GM18507 (cell line): ENCODE data around the gene CCDC141.
"Not testable (repeated sequence)": the region's sequence is repeated elsewhere in the genome, so short reads cannot be mapped to it uniquely, and the experiment has no call there.

Experiments
- DNase-seq: peaks from one replicate; pipeline ENCODE4 v3.0.0; 2011; ENCODE audit warnings: low read depth; ENCODE audit not compliant: insufficient read length; ENCODE audit errors: extremely low spot score
- FAIRE-seq: peaks from 2 replicates; lab custom pipeline; 2011; peaks lifted over from hg19 to GRCh38; lab: Jason Lieb, UNC

Gene CCDC141, protein sequence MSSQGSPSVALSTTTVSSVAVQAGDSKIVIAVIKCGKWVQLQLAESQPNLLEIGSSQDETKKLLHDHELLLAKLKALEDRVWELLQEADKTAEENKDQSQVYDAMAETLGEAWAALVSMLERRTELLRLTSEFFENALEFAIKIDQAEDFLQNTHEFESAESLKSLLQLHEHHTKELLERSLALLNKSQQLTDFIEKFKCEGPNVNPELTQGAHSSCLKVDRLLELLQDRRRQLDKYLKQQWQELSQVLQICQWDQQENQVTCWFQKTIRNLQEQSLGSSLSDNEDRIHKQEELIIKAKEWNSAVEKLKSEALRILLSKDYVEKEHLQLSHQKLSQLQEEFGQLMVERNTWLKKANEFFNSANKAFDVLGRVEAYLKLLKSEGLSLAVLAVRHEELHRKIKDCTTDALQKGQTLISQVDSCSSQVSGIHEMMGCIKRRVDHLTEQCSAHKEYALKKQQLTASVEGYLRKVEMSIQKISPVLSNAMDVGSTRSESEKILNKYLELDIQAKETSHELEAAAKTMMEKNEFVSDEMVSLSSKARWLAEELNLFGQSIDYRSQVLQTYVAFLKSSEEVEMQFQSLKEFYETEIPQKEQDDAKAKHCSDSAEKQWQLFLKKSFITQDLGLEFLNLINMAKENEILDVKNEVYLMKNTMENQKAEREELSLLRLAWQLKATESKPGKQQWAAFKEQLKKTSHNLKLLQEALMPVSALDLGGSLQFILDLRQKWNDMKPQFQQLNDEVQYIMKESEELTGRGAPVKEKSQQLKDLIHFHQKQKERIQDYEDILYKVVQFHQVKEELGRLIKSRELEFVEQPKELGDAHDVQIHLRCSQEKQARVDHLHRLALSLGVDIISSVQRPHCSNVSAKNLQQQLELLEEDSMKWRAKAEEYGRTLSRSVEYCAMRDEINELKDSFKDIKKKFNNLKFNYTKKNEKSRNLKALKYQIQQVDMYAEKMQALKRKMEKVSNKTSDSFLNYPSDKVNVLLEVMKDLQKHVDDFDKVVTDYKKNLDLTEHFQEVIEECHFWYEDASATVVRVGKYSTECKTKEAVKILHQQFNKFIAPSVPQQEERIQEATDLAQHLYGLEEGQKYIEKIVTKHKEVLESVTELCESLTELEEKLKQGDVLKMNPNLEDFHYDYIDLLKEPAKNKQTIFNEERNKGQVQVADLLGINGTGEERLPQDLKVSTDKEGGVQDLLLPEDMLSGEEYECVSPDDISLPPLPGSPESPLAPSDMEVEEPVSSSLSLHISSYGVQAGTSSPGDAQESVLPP (N-terminal part only)

GRCh38 chr2:179049546-179050311, at the start of gene CCDC141:
CCDC141 (minus strand) TSS chr2:179050137; CDS start chr2:179049941, 196 bp downstream.
- no peak for DNase-seq
- FAIRE-seq = peak; percentile 78

DNA sequence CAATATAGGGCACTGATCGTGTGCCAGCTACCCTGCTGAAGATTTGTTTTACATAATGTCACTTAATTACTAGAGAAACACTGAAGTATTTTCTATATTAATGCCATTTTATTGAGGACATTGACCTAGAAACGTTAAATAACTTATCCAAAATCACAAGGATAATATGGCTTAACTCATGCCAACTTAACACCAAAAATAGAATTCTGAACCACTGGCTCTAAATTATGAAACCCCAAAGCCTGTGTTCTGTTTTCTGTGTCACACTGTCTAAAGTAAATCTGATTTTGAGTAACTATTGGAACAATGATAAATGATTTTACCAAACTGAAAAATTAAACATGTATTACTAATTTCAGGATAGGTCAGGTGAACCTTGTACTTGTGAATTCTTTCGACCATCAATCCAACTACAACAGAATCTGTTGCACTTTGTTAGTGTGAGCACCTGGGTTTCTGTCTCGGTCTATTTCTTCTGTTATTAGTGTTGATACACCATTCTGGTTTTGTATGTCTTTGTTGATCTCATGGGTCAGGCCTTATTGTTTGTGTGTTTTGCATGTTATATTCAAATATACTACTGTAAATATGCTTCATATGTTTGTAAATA, 48.2 kb upstream of the CCDC141 start:
- FAIRE-seq (peak; percentile 44), DNase-seq (no peak)

DNA sequence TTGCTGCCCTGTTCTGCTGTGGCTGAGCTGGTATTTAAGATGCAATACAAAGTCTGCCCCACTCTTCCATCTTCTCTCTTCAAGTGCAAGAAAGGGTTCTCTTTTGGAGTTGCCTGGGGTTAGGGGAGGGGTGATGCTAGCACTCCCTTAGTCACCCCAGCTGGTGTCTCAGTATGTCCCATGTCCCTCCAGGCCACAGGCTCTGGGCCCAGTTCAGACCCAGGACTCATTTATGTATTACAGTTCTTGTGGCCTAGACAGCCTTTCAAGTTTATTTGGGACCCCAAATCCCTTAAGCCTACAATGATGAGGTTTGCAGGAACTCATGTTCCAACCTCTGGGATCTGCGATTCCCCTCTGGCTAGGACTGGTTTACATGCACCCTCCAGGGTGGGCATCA, 47.2 kb upstream of the CCDC141 start:
- FAIRE-seq (no peak), DNase-seq (no peak)

DNA sequence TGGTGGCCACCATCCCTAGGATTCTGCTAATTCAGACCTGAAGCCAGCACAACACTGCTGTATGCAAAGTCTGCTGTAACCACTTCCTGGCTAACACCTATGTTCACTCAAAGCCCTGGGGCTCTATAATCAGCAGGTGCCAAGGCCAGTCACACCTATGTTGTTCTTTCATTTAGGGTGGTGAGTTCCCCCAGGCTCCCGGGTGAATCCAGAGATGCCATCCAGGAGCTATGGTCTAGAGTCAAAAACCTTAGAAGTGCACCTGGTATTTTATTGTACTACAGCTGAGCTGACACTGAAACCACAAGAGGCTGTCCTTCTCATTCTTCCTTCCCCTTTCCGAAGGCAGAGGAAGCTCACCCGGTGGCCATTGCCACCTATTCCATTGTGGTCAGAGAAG, 46.2 kb upstream of the CCDC141 start:
- FAIRE-seq = peak; percentile 89
- peak; percentile 8 for DNase-seq

DNA sequence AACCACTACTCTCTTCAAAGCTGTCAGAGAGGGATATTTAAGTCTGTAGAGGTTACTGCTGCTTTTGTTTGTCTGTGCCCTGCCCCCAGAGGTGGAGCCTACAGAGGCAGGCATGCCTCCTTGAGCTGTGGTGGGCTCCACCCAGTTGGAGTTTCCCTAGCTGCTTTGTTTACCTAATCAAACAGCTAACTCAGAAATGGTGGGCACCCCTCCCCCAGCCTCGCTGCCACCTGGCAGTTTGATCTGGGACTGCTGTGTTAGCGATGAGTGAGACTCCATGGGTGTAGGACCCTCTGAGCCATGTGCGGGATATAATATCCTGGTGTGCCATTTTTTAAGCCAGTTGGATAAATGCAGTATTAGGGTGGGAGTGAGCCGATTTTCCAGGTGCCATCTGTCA, 43.0 kb upstream of the CCDC141 start:
- not testable (repeated sequence) for FAIRE-seq

DNA sequence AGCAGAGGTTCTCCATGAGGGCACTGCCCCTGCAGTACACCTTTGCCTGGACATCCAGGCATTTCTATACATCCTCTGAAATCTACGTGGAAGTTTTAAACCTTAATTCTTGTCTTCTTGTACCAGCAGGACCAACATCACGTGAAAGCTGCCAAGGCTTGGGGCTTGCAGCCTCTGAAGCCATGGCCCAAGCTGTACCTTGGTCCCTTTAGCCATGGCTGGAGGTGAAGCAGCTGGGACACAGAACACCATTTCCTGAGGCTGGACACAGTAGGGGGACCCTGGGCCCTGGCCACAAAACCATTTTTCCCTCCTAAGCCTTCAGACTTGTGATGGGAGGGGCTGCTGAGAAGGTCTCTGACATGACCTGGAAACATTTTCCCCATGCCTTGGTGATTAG, 32.8 kb upstream of the CCDC141 start:
- no peak for FAIRE-seq
- no peak for DNase-seq

More for the DNA sequence above, 43.0 kb upstream of the CCDC141 start:
- not testable (repeated sequence) for DNase-seq

DNA sequence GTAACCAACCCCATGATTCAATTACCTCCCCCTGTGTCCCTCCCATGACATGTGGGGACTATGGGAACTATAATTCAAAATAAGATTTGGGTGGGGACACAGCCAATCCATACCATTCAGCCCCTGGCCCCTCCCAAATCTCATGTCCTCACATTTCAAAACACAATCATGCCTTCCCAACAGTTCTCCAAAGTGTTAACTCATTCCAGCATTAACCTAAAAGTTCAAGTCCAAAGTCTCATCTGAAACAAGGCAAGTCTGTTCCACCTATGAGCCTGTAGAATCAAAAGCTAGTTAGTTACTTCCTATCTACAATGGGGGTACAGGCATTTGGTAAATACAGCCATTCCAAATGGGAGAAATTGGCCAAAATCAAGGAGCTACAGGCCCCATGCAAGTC, 32.0 kb upstream of the CCDC141 start:
- FAIRE-seq = no peak
- no peak for DNase-seq

DNA sequence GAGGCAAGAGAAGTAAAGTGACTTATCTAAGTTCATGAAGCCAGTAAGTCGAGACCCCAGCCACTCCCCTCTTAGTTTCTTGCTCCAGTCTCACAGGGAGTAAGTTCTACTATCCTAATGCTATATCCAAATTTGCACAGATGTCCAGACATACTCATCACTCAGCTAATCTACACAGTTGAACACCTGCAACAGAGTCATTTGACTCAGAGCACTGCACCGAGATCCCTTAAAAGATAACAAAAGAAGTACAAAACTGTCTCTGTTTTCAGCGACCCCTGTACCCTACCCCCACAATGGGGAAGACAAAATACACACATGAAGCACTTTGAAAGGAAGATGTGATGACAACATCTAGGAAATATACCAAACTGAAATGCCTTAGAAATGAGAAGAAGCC, 22.6 kb upstream of the CCDC141 start:
- DNase-seq (no peak), FAIRE-seq (no peak)

GRCh38 chr2:179071810-179072355, 21.9 kb upstream of the CCDC141 start:
- DNase-seq (no peak), FAIRE-seq (no peak)

DNA sequence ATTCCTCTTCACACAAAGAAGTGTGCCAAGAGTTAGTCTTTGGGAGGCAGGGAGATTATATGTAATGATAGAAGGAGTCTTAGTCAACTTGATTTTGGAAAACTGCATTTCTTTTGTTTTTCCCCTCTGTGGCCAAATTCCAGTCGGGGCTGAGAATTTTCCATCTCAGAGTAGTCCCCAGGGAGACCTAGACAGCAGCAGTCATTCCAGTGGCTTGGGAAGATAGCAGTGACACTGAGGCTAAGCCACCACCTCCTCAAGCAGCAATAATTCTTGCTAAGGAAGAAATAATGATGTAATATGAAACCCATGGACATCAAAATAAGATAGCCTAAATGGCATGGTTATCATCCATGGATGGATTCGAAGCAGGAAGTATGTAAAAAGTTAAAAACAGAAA, 21.0 kb upstream of the CCDC141 start:
- DNase-seq = no peak
- no peak for FAIRE-seq

GRCh38 chr2:179069685-179070084, 19.7 kb upstream of the CCDC141 start:
- FAIRE-seq (no peak), DNase-seq (no peak)

DNA sequence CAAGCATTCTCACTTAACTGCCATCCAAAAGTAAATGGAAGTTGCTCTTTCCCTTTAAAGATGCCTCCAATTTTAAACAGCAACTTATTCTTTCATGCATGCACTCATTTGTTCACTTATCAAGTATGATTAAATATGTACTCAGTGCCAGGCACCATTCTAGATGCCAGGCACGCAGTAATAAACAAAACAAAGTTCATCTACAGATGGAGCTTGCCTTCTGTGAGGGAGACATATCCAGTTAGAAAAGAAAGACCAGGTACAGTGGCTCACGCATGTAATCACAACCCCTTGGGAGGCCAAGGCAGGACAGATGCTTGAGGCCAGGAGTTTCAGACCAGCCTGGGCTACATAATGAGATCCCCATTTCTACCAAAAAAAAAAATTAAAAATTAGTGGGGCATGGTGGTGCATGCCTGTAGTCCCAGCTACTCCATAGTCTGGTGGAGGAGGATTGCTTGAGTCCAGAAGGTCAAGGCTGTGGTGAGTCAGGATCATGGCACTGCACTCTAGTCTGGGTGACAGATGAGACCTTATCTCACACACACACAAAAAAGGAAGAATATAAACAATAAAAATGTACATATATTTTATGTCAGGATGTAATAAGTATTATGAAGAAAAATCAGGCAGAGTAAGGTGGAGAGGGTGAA, 19.2 kb upstream of the CCDC141 start:
- FAIRE-seq (no peak), DNase-seq (no peak)

DNA sequence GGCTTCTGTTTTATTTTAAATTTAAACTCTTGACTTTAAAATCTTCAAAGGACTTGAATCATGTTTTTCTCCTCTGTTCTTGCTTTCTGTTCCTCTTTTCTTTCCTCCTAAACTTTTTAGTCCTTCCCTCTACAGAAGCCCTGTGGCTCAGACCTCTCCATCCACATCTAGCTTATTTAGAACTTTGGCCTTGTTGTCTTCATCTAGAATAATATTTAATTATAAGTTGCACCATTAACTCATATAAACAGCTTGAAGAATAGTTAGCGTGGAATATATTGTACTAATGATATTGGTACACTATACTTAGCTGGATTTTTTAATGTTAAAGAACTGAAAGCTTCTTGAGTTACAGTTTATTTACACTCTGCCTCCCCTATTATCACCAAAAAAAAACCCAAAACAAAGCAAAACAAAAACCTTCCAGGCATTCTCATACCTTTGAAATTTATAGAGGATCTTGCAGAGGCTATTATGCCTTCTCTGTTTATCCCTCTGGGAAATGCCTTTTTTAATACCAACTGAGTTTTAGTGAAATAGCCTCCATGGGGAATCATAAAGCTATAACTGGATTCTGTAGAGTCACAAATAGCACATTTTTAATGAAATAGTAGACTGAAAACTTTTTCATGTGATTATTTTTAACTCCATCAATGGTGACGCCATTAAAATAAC, 9.2 kb upstream of the CCDC141 start:
- DNase-seq (no peak), FAIRE-seq (peak; percentile 63)

DNA sequence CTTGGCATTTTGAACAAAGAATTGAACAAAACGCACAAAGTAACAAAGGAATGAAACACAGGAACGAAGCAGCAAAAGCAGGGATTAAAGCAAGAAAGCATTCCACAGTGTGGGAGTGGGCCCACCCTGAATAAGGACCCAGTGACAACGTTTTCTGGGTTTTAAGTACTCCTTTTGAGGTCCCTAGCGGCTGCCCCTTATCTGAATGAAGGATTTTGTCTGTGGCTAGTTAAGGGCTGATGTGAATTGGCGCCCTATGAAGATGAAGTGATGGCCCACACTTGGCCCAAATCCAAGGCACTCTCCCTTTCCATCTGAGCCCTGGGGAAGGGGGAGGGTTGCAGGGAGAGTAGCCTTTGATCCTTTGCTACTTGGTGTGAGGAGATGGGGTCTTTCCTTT, 7.8 kb upstream of the CCDC141 start:
- FAIRE-seq (no peak), DNase-seq (no peak)

GRCh38 chr2:179053568-179053967, 3.6 kb upstream of the CCDC141 start:
- DNase-seq, FAIRE-seq: not testable (repeated sequence)

DNA sequence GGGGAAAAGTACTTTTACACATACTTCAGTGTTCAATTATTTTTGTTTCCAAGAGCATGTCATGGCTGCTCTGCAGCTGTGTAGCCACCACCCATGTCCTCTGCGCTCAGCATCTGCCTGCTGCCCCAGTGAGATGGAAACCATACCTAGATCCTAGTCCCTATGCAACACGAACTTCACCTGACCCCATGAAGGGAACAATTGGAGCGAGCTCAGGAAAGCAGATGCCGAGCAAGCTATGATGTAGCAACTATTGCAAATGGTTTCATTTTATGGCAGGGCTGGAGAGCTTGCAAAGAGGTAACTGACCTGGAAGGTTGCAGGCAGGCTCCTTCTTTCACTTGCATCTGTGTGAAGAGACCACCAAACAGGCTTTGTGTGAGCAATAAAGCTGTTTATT, 1.3 kb upstream of the CCDC141 start:
- FAIRE-seq (no peak), DNase-seq (no peak)

DNA sequence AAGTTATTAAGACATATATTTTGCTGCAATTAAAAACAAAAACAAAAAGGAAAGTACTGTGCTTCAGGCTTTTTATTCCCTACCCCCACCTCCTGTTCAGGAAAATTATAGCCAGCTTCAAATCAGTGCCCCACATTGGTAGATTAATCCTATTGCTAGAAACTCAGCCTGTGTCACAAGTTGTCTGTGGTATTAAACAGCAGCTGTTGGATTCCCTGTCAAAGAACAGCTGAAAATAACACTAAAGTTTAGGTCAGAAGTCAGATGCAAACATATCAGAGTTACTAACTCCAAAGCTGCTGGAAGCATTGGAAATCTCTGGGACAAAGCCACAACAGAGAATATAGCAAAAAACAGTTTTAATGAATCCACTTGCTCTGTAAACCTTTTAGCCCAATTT, 818 bp upstream of the CCDC141 start:
- FAIRE-seq = peak; percentile 26
- no peak for DNase-seq

- DNase-seq (no peak), FAIRE-seq (no peak)
Observed at GRCh38 chr2:179049203-179049545, 763 bp downstream of the CCDC141 start.
